Stimulated activated CD4-positive, alpha-beta T cell treated with anti-CD3 and anti-CD28 coated beads, TNF-alpha, amount 100 ng/mL, for 24 hours (primary cell): Measurements from ENCODE around the gene PPM1B.
"Not testable (repeated sequence)": the region's sequence is repeated elsewhere in the genome, so short reads cannot be mapped to it uniquely, and the experiment has no call there.

Source experiments
- DNase-seq, 3 experiments: peaks; one replicate each; pipeline ENCODE4 v3.0.0-alpha.2; 2020; ENCODE audit warnings: low read depth in 3 of 3

The PPM1B gene

GRCh38 chr2:44200759-44201158, 32.1 kb downstream of the PPM1B start:
- no peak for DNase-seq

GRCh38 chr2:44201648-44202165, 33.0 kb downstream of the PPM1B start:
- DNase-seq, result no peak

- DNase-seq, result no peak
These were observed 34.9 kb downstream of the PPM1B start for GRCh38 chr2:44203542-44203941.

- no peak for DNase-seq
These were observed 36.5 kb downstream of the PPM1B start for GRCh38 chr2:44205169-44205568.

- no peak for DNase-seq
These were observed 38.4 kb downstream of the PPM1B start for GRCh38 chr2:44207102-44207501.

- not testable (repeated sequence) for DNase-seq
These were observed 39.0 kb downstream of the PPM1B start for GRCh38 chr2:44207648-44208047.

- no peak for DNase-seq
These were observed 41.7 kb downstream of the PPM1B start for GRCh38 chr2:44210362-44210761.

GRCh38 chr2:44211183-44211582, 42.5 kb downstream of the PPM1B start:
- no peak for DNase-seq

- DNase-seq, result no peak
These were observed 43.6 kb downstream of the PPM1B start for GRCh38 chr2:44212302-44212701.

- DNase-seq, result no peak
These were observed 47.2 kb downstream of the PPM1B start for GRCh38 chr2:44215827-44216226.

- no peak for DNase-seq
These were observed 50.1 kb downstream of the PPM1B start for GRCh38 chr2:44218771-44219170.

GRCh38 chr2:44226753-44227152, 58.1 kb downstream of the PPM1B start:
- DNase-seq, result no peak

- DNase-seq, result no peak
These were observed 61.7 kb downstream of the PPM1B start for GRCh38 chr2:44230378-44230777.

- no peak for DNase-seq
These were observed 64.9 kb downstream of the PPM1B start for GRCh38 chr2:44233450-44234128.

GRCh38 chr2:44237221-44237620, 68.5 kb downstream of the PPM1B start:
- DNase-seq, result no peak

GRCh38 chr2:44242904-44243303, 74.2 kb downstream of the PPM1B start:
- no peak for DNase-seq

- peak in 2 of 3 experiments; percentile 31 to 34 for DNase-seq
These were observed 75.6 kb downstream of the PPM1B start for GRCh38 chr2:44244135-44244871.

- no peak for DNase-seq
These were observed 76.6 kb downstream of the PPM1B start for GRCh38 chr2:44245083-44245861.

GRCh38 chr2:44246436-44246835, 77.8 kb downstream of the PPM1B start:
- no peak for DNase-seq

GRCh38 chr2:44246840-44247369, 78.2 kb downstream of the PPM1B start:
- no peak for DNase-seq

GRCh38 chr2:44247924-44248323, 79.2 kb downstream of the PPM1B start:
- no peak for DNase-seq

- not testable (repeated sequence) for DNase-seq
These were observed 80.6 kb downstream of the PPM1B start for GRCh38 chr2:44249269-44249668.
